HL-60 (cell line): ENCODE data around the gene MLLT10.

Experiments
- GABPA ChIP-seq: IDR thresholded peaks from 2 replicates; pipeline ENCODE4 v1.6.1; 2012; ENCODE audit warnings: low read depth
- POLR2AphosphoS5 ChIP-seq: IDR thresholded peaks from 2 replicates; pipeline ENCODE4 v1.6.1; 2012; ENCODE audit warnings: low read depth
- SPI1 ChIP-seq: IDR thresholded peaks from 2 replicates; pipeline ENCODE4 v1.6.1; 2012; ENCODE audit warnings: low read depth, mild to moderate bottlenecking, borderline replicate concordance
- TF ChIP-seq, protein P1 (sequence below): IDR thresholded peaks from one replicate; pipeline ENCODE4 v1.5.1; 2011; ENCODE audit warnings: low read length, control low read depth, inconsistent platforms; ENCODE audit not compliant: insufficient read depth
- TF ChIP-seq, protein P2 (sequence below): IDR thresholded peaks from 2 replicates; pipeline ENCODE4 v1.6.1; 2012; ENCODE audit warnings: low read depth; ENCODE audit not compliant: insufficient replicate concordance

- TF ChIP-seq, protein P1, sequence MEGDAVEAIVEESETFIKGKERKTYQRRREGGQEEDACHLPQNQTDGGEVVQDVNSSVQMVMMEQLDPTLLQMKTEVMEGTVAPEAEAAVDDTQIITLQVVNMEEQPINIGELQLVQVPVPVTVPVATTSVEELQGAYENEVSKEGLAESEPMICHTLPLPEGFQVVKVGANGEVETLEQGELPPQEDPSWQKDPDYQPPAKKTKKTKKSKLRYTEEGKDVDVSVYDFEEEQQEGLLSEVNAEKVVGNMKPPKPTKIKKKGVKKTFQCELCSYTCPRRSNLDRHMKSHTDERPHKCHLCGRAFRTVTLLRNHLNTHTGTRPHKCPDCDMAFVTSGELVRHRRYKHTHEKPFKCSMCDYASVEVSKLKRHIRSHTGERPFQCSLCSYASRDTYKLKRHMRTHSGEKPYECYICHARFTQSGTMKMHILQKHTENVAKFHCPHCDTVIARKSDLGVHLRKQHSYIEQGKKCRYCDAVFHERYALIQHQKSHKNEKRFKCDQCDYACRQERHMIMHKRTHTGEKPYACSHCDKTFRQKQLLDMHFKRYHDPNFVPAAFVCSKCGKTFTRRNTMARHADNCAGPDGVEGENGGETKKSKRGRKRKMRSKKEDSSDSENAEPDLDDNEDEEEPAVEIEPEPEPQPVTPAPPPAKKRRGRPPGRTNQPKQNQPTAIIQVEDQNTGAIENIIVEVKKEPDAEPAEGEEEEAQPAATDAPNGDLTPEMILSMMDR: no peak
- TF ChIP-seq POLR2AphosphoS5 (no peak), GABPA (no peak), SPI1 (no peak)
- TF ChIP-seq, protein P2, sequence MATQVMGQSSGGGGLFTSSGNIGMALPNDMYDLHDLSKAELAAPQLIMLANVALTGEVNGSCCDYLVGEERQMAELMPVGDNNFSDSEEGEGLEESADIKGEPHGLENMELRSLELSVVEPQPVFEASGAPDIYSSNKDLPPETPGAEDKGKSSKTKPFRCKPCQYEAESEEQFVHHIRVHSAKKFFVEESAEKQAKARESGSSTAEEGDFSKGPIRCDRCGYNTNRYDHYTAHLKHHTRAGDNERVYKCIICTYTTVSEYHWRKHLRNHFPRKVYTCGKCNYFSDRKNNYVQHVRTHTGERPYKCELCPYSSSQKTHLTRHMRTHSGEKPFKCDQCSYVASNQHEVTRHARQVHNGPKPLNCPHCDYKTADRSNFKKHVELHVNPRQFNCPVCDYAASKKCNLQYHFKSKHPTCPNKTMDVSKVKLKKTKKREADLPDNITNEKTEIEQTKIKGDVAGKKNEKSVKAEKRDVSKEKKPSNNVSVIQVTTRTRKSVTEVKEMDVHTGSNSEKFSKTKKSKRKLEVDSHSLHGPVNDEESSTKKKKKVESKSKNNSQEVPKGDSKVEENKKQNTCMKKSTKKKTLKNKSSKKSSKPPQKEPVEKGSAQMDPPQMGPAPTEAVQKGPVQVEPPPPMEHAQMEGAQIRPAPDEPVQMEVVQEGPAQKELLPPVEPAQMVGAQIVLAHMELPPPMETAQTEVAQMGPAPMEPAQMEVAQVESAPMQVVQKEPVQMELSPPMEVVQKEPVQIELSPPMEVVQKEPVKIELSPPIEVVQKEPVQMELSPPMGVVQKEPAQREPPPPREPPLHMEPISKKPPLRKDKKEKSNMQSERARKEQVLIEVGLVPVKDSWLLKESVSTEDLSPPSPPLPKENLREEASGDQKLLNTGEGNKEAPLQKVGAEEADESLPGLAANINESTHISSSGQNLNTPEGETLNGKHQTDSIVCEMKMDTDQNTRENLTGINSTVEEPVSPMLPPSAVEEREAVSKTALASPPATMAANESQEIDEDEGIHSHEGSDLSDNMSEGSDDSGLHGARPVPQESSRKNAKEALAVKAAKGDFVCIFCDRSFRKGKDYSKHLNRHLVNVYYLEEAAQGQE: no peak
These were observed 19.1 kb upstream of the MLLT10 start for GRCh38 chr10:21514818-21515351.
